ENCODE results near the gene CFAP57.

GRCh38 chr1:43135857-43136781 is 36.0 kb upstream of the CFAP57 start:
- TF ChIP-seq, protein P1, sequence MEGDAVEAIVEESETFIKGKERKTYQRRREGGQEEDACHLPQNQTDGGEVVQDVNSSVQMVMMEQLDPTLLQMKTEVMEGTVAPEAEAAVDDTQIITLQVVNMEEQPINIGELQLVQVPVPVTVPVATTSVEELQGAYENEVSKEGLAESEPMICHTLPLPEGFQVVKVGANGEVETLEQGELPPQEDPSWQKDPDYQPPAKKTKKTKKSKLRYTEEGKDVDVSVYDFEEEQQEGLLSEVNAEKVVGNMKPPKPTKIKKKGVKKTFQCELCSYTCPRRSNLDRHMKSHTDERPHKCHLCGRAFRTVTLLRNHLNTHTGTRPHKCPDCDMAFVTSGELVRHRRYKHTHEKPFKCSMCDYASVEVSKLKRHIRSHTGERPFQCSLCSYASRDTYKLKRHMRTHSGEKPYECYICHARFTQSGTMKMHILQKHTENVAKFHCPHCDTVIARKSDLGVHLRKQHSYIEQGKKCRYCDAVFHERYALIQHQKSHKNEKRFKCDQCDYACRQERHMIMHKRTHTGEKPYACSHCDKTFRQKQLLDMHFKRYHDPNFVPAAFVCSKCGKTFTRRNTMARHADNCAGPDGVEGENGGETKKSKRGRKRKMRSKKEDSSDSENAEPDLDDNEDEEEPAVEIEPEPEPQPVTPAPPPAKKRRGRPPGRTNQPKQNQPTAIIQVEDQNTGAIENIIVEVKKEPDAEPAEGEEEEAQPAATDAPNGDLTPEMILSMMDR (IDR thresholded peaks at IDR 0.05), result no peak
- TF ChIP-seq EP300 (IDR thresholded peaks at IDR 0.05; ENCODE audit: low read depth), result no peak

Data from transverse colon (tissue), 3 donors.